Spleen (tissue), 13 donors: ENCODE data around the gene FCRLB. TPM values are rescaled to one million over a fixed set of nuclear protein-coding genes. Genes with fewer than 3 reads are reported as not detected.
"Not testable (repeated sequence)": the region's sequence is repeated elsewhere in the genome, so short reads cannot be mapped to it uniquely, and the experiment has no call there.

Experiments
- DNase-seq: peaks from one replicate; pipeline ENCODE4 v3.0.0-alpha.2; 2020
- H3K27ac ChIP-seq, 8 donors: fragments of 200-600 bp; sonication (generic) in 7 of 8; 1 replicate in 4 of 8; 2 replicates in 4 of 8; pipeline versions ENCODE4 v1.5.0 to v1.8.0; 2016 to 2021; ENCODE audit warnings: inconsistent platforms in 4 of 8, mild to moderate bottlenecking in 4 of 8, moderate library complexity in 1 of 8
- H3K27me3 ChIP-seq, 7 donors: fragments of 200-600 bp; sonication (generic) in 6 of 7; replicated peaks in 1 of 7; 1 replicate in 4 of 7; 2 replicates in 3 of 7; pipeline versions ENCODE4 v1.5.0 to v1.8.0; 2016 to 2021; ENCODE audit warnings: inconsistent platforms in 3 of 7, mild to moderate bottlenecking in 1 of 7
- H3K36me3 ChIP-seq, 6 donors: fragments of 200-600 bp; sonication (generic) in 5 of 6; 1 replicate in 4 of 6; 2 replicates in 2 of 6; pipeline versions ENCODE4 v1.5.0 to v1.8.0; 2016 to 2021; ENCODE audit warnings: inconsistent platforms in 2 of 6
- H3K4me1 ChIP-seq, 6 donors: fragments of 200-600 bp; sonication (generic) in 5 of 6; 1 replicate in 3 of 6; 2 replicates in 3 of 6; pipeline versions ENCODE4 v1.5.0 to v1.8.0; 2016 to 2021; ENCODE audit warnings: inconsistent platforms in 3 of 6
- H3K4me3 ChIP-seq, 8 donors: fragments of 200-600 bp; sonication (generic) in 7 of 8; 1 replicate in 4 of 8; 2 replicates in 4 of 8; pipeline versions ENCODE4 v1.5.0 to v1.8.0; 2016 to 2021; ENCODE audit warnings: inconsistent platforms in 4 of 8, mild to moderate bottlenecking in 4 of 8, moderate library complexity in 2 of 8
- H3K9me3 ChIP-seq, 8 donors: fragments of 200-600 bp; sonication (generic) in 7 of 8; 1 replicate in 4 of 8; 2 replicates in 4 of 8; pipeline versions ENCODE4 v1.5.0 to v1.8.0; 2016 to 2021; ENCODE audit warnings: inconsistent platforms in 4 of 8
- CTCF ChIP-seq, 11 experiments: fragments of 200-600 bp in 7 of 11; fragments of 450-650 bp in 4 of 11; sonication (generic) in 4 of 11; IDR thresholded peaks in 8 of 11; conservative IDR thresholded peaks in 3 of 11; 1 replicate in 7 of 11; 2 replicates in 4 of 11; pipeline versions ENCODE4 v1.4.0 to v1.8.0; 2016 to 2021; ENCODE audit warnings: antibody characterized with exemption in 11 of 11, inconsistent platforms in 4 of 11, mild to moderate bottlenecking in 1 of 11
- POLR2A ChIP-seq, 3 donors: fragments of 450-650 bp; IDR thresholded peaks; one replicate each; pipeline ENCODE4 v1.5.1; 2017; ENCODE audit warnings: antibody characterized with exemption in 3 of 3, mild to moderate bottlenecking in 1 of 3
- POLR2AphosphoS5 ChIP-seq, 3 donors: sonication (generic); formaldehyde crosslinking; IDR thresholded peaks; one replicate each; pipeline ENCODE4 v1.5.1; 2017; ENCODE audit warnings: antibody characterized with exemption in 3 of 3
- WGBS, 5 donors: extraction: QIAGEN DNeasy Blood & Tissue Kit in 3 of 5; methylation state at CpG; one replicate each; pipeline versions ENCODE4 v1.1.5 to v1.1.7; 2013 to 2018; 5-methylcytosine and 5-hydroxymethylcytosine counted together
- intact Hi-C: fragments of 100-400 bp; cut with DNase I; formaldehyde crosslinking; loops from one replicate; pipeline ENCODE4 v1.15.0; 2023; ENCODE audit warnings: low total_unique reads
- long read RNA-seq, 2 donors: transcript quantifications; one replicate each; lab custom pipeline, GENCODE V29; 2026
- polyA plus RNA-seq, 3 donors: library from polyadenylated mRNA; stranded (reverse); fragments of 200-250 nt; gene quantifications; one replicate each; pipeline ENCODE4 v1.2.1, GENCODE V29; 2013
- total RNA-seq, 7 donors: library from RNA; depleted of rRNA in 3 of 7; stranded (reverse); fragments of >200 nt in 3 of 7; fragmentation: NEBNext Ultra II Directional in 4 of 7; extraction: Animal tissue kit (Norgen Biotek cat#: 25700) in 4 of 7; gene quantifications; one replicate each; pipeline versions ENCODE4 v1.1.0 to v1.2.1, GENCODE V29; 2016 to 2021
- donor health status: healthy with polysubstance abuse.
- donor health status: DM: no; HTN: no; CAD: no; lungs with moderate emphysema.
- donor health status: DM: no; HTN: no; CAD: no.
- donor health status: Bipolar disorder and iron deficiency.
- donor health status: healthy.
- donor health status: DM: no; HTN: no; CAD: no.
- donor health status: DM: yes; HTN: yes; CAD: no.

The FCRLB gene
- total RNA-seq (1 to 10 TPM; 1.2 to 4.3 (median 1.6) TPM), polyA plus RNA-seq (1 to 10 TPM; 2.5 to 4.3 (median 4.3) TPM)
- long read RNA-seq, donor 1, partial matches to known transcripts = 0 of 2 reads
- long read RNA-seq, donor 1, other reads (novel, unspliced or antisense) = 0 of 2 reads
- long read RNA-seq, donor 2 = 0 reads

- Histone ChIP-seq H3K4me3 (no peak within 1 kb of the TSS), H3K36me3 (no peaks in the 10 kb centered on the region), H3K4me1 (peaks cover 6 to 70% (median 33%) of the 10 kb centered on the region in 6 donors), H3K27me3 (peaks cover 0 to 43% (median 0%) of the 10 kb centered on the region in 7 donors), H3K27ac (no peak within 1 kb of the TSS), H3K9me3 (no peaks in the 10 kb centered on the region)
- intact Hi-C loops = no loop called here
- WGBS, 5 donors = 32 to 69% (median 48%) methylated on average over 3 to 4 of the region's 4 CpGs
- no peak for DNase-seq
- no peak for TF ChIP-seq CTCF (IDR thresholded peaks at IDR 0.05 in 8 of 11, conservative IDR thresholded peaks at IDR 0.05 in 3 of 11)
These were observed at the start of gene FCRLB for GRCh38 chr1:161720956-161721737. Gene FCRLB (plus strand): TSS chr1:161721544. CDS start chr1:161722673, 1,129 bp downstream.

GRCh38 chr1:161673437-161673836 lies 47.9 kb upstream of the FCRLB start:
- H3K4me1 ChIP-seq, intact Hi-C loops, H3K27me3 ChIP-seq, H3K9me3 ChIP-seq, H3K27ac ChIP-seq, DNase-seq, H3K4me3 ChIP-seq: not testable (repeated sequence)
- peaks cover 0 to 28% (median 2%) of the 10 kb centered on the region in 6 donors for H3K36me3 ChIP-seq
- whole genome bisulfite sequencing, 5 donors = 77 to 96% (median 89%) methylated on average over 4 to 7 of the region's 7 CpGs; no CpG with 5 or more reads in 1 of the 5 donors

- H3K27ac ChIP-seq, DNase-seq, H3K27me3 ChIP-seq, intact Hi-C loops, H3K4me1 ChIP-seq, H3K4me3 ChIP-seq, H3K9me3 ChIP-seq: not testable (repeated sequence)
- 83 to 94% (median 90%) methylated on average over 2 to 3 of the region's 3 CpGs for WGBS, 5 donors
- peaks cover 0 to 31% (median 2%) of the 10 kb centered on the region in 6 donors for H3K36me3 ChIP-seq
These were observed 46.9 kb upstream of the FCRLB start for GRCh38 chr1:161674447-161674846.

- H3K27me3 ChIP-seq, H3K4me1 ChIP-seq, H3K4me3 ChIP-seq, H3K27ac ChIP-seq, intact Hi-C loops, DNase-seq, H3K9me3 ChIP-seq: not testable (repeated sequence)
- WGBS, 5 donors = 64 to 85% (median 76%) methylated on average over 3 of the region's 3 CpGs
- H3K36me3 ChIP-seq = peaks cover 0 to 31% (median 2%) of the 10 kb centered on the region in 6 donors
These were observed 46.4 kb upstream of the FCRLB start for GRCh38 chr1:161674908-161675307.

GRCh38 chr1:161676441-161676840 lies 44.9 kb upstream of the FCRLB start:
- peaks cover 0 to 26% (median 2%) of the 10 kb centered on the region in 6 donors for H3K36me3 ChIP-seq
- no peaks in the 10 kb centered on the region for H3K9me3 ChIP-seq
- TF ChIP-seq POLR2AphosphoS5 (IDR thresholded peaks at IDR 0.05) (no peak), POLR2A (IDR thresholded peaks at IDR 0.05) (no peak), CTCF (IDR thresholded peaks at IDR 0.05 in 8 of 11, conservative IDR thresholded peaks at IDR 0.05 in 3 of 11) (no peak)
- peaks cover 0 to 12% (median 0%) of the 10 kb centered on the region in 7 donors for H3K27me3 ChIP-seq
- no peaks in the 10 kb centered on the region for H3K4me1 ChIP-seq
- intact Hi-C loops = no loop called here
- WGBS, 5 donors = 88 to 99% (median 97%) methylated on average over 2 of the region's 2 CpGs
- no peak overlapping the region for H3K27ac ChIP-seq
- no peak overlapping the region for H3K4me3 ChIP-seq
- DNase-seq = no peak
